HepG2 (cell line): Measurements from ENCODE around the gene UBE2B. TPM values are rescaled to one million over a fixed set of nuclear protein-coding genes. Genes with fewer than 3 reads are reported as not detected.

ENCODE experiments used
- CAMTA2 ChIP-seq: sonication (generic); formaldehyde crosslinking; IDR thresholded peaks from 2 replicates; pipeline ENCODE4 v1.4.0; 2020; ENCODE audit warnings: mild to moderate bottlenecking, missing genetic modification reagents, borderline replicate concordance
- ELF1 ChIP-seq: sonication (generic); formaldehyde crosslinking; IDR thresholded peaks from 2 replicates; pipeline ENCODE4 v1.4.0; 2020; ENCODE audit warnings: missing genetic modification reagents
- FOXA3 ChIP-seq: IDR thresholded peaks from 2 replicates; pipeline ENCODE4 v1.6.1; 2016; ENCODE audit warnings: missing genetic modification reagents, missing compliant biosample characterization
- HOXA9 ChIP-seq: sonication (generic); formaldehyde crosslinking; IDR thresholded peaks from 2 replicates; pipeline ENCODE4 v1.8.1; 2022; ENCODE audit warnings: missing genetic modification reagents, mild to moderate bottlenecking, moderate library complexity, borderline replicate concordance
- KLF11 ChIP-seq: IDR thresholded peaks from 2 replicates; pipeline ENCODE4 v1.6.1; 2016; ENCODE audit warnings: missing compliant biosample characterization
- MEF2D ChIP-seq: sonication (generic); formaldehyde crosslinking; IDR thresholded peaks from 2 replicates; pipeline ENCODE4 v1.5.1; 2020; ENCODE audit warnings: mild to moderate bottlenecking, missing genetic modification reagents
- NFE2L1 ChIP-seq: sonication (generic); formaldehyde crosslinking; IDR thresholded peaks from 2 replicates; pipeline ENCODE4 v1.4.0; 2020; ENCODE audit warnings: missing genetic modification reagents, mild to moderate bottlenecking, borderline replicate concordance
- NFYB ChIP-seq: sonication (generic); formaldehyde crosslinking; IDR thresholded peaks from 2 replicates; pipeline ENCODE4 v1.4.0; 2020; ENCODE audit warnings: missing genetic modification reagents
- NFYC ChIP-seq: IDR thresholded peaks from 2 replicates; pipeline ENCODE4 v1.6.1; 2016; ENCODE audit warnings: missing genetic modification reagents, missing compliant biosample characterization
- RBFOX2 ChIP-seq: fragments of 200-400 bp; formaldehyde crosslinking; IDR thresholded peaks from 2 replicates; pipeline ENCODE4 v1.6.1; 2017; ENCODE audit warnings: low read depth, mild to moderate bottlenecking, low read length
- SP1 ChIP-seq, 2 experiments: fragments of 450-650 bp in 1 of 2; sonication (generic) in 1 of 2; formaldehyde crosslinking in 1 of 2; IDR thresholded peaks; 2 replicates each; pipeline versions ENCODE4 v1.4.0 to v1.6.1; 2016 to 2020; ENCODE audit warnings: missing genetic modification reagents in 1 of 2
- SP5 ChIP-seq: IDR thresholded peaks from 2 replicates; pipeline ENCODE4 v1.6.1; 2016; ENCODE audit warnings: low read depth, borderline replicate concordance
- SYNCRIP ChIP-seq: fragments of 200-400 bp; formaldehyde crosslinking; IDR thresholded peaks from 2 replicates; pipeline ENCODE4 v1.6.1; 2018; ENCODE audit warnings: mild to moderate bottlenecking, low read depth, low read length; ENCODE audit not compliant: insufficient read depth
- TMF1 ChIP-seq: sonication (generic); formaldehyde crosslinking; IDR thresholded peaks from 2 replicates; pipeline ENCODE4 v1.8.1; 2022; ENCODE audit warnings: low read depth, missing genetic modification reagents
- ZNF432 ChIP-seq: sonication (generic); formaldehyde crosslinking; IDR thresholded peaks from 2 replicates; pipeline ENCODE4 v1.5.0; 2020; ENCODE audit warnings: missing genetic modification reagents, mild to moderate bottlenecking, borderline replicate concordance
- ZNF503 ChIP-seq: sonication (generic); formaldehyde crosslinking; IDR thresholded peaks from 2 replicates; pipeline ENCODE4 v1.4.0; 2020; ENCODE audit warnings: missing genetic modification reagents
- ZNF564 ChIP-seq: sonication (generic); formaldehyde crosslinking; IDR thresholded peaks from 2 replicates; pipeline ENCODE4 v1.8.1; 2023; ENCODE audit warnings: mild to moderate bottlenecking, missing genetic modification reagents
- ZNF589 ChIP-seq: sonication (generic); formaldehyde crosslinking; conservative IDR thresholded peaks from 2 replicates; pipeline ENCODE4 v1.8.0; 2022; ENCODE audit warnings: mild to moderate bottlenecking, moderate library complexity, missing genetic modification reagents
- ZNF792 ChIP-seq: IDR thresholded peaks from 2 replicates; pipeline ENCODE4 v1.6.1; 2016
- polyA plus RNA-seq, 8 experiments: library from polyadenylated mRNA; depleted of rRNA in 3 of 8; stranded (reverse) in 7 of 8; unstranded in 1 of 8; fragments of >200 nt; fragmentation: Illumina TruSeq in 4 of 8; extraction: Trizol in 4 of 8; gene quantifications; 2 replicates each; pipeline versions ENCODE4 v1.2.1 to v1.2.3, GENCODE V29; 2011 to 2016; ENCODE audit warnings: low read depth in 4 of 8, missing spikeins in 1 of 8, mixed read lengths in 1 of 8; ENCODE audit not compliant: insufficient read depth in 1 of 8
- total RNA-seq, 5 experiments: library from RNA; depleted of rRNA; stranded (reverse); fragments of >200 nt; fragmentation: Illumina TruSeq; extraction: Trizol; gene quantifications; 2 replicates each; pipeline ENCODE4 v1.2.3, GENCODE V29; 2016; ENCODE audit warnings: low read depth in 1 of 5
- TF ChIP-seq, protein P1 (sequence below): sonication (generic); formaldehyde crosslinking; IDR thresholded peaks from 2 replicates; pipeline ENCODE4 v1.8.1; 2023; ENCODE audit warnings: mild to moderate bottlenecking, missing genetic modification reagents, borderline replicate concordance
- TF ChIP-seq, protein P2 (sequence below): IDR thresholded peaks from 2 replicates; pipeline ENCODE4 v1.6.1; 2016; ENCODE audit warnings: missing biosample characterization, missing genetic modification reagents, low read depth
- TF ChIP-seq, protein P3 (sequence below): sonication (generic); formaldehyde crosslinking; IDR thresholded peaks from 2 replicates; pipeline ENCODE4 v1.4.0; 2020; ENCODE audit warnings: missing genetic modification reagents, mild to moderate bottlenecking, borderline replicate concordance
- TF ChIP-seq, protein P4 (sequence below): sonication (generic); formaldehyde crosslinking; IDR thresholded peaks from 2 replicates; pipeline ENCODE4 v1.4.0; 2020; ENCODE audit warnings: missing genetic modification reagents

Gene UBE2B
- total and polyA plus RNA-seq, 2 of the 13 experiments (the other 11 are each of a cell fraction or from before 2014, with no cell fraction given) = 25.2 to 56.0 TPM

DNA sequence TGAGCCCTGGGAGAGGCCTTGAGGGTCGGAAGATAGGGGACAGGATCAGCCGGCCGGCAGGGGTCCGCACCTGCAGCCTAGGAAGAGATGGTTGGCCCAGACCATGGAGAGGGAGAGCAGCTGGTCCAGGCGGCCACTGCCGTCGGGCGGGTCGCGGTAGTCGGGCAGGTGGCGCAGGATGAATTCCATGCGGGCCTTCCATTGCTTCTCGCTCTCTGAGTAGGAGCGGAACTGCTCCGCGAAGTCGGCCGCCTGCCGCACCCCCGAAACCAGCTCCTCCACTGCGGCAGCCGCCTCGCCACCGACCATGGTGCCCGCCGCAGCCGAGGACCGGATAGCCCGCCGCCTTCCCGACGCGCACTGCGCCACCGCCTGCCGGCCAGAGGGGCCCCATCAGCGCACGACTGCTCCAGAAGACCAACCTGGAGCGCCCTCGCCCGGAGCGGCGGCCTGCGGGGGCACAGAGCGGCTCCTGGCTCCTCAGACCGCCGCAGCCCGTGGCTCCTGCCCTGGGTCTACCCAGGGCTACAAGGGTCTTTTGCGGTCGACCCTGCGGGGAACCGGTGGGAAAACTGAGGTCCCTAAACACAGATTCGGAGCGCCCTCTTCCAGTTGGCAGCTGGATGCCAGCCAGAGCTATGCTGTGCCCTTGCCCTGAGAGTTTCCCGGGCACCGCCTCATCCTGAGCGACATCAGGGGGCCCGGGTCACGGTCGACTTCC, 40.3 kb downstream of the UBE2B start, which contains the start of gene CDKN2AIPNL (continued):
- TF ChIP-seq ZNF503 (CRISPR knock-in tag) (peak; percentile 84), ELF1 (CRISPR knock-in tag) (peak; percentile 69), SP1 (IDR thresholded peaks at IDR 0.05) (no peak), SP1 (CRISPR knock-in tag; IDR thresholded peaks at IDR 0.05) (0 out of 2 replicates have a peak, but pooled peaks have one; percentile 51), SYNCRIP (no peak), TMF1 (CRISPR knock-in tag) (no peak; the same call in none of the 2 replicates), NFYB (CRISPR knock-in tag) (no peak), ZNF589 (CRISPR knock-in tag) (peak; percentile 90), ZNF564 (CRISPR knock-in tag) (peak; percentile 84; the same call in 1 of the 2 replicates), CAMTA2 (CRISPR knock-in tag) (no peak), ZNF432 (no peak), FOXA3 (peak; percentile 80), KLF11 (CRISPR knock-in tag) (peak; percentile 40; the same call in 1 of the 2 replicates), MEF2D (CRISPR knock-in tag) (0 out of 2 replicates have a peak, but pooled peaks have one; percentile 20), NFYC (CRISPR knock-in tag) (no peak; the same call in 1 of the 2 replicates), ZNF792 (CRISPR knock-in tag) (peak; percentile 96), SP5 (CRISPR knock-in tag) (peak; percentile 33; the same call in 1 of the 2 replicates), HOXA9 (CRISPR knock-in tag) (peak; percentile 83), RBFOX2 (peak; percentile 97), NFE2L1 (no peak; the same call in 1 of the 2 replicates)
- TF ChIP-seq, protein P1, sequence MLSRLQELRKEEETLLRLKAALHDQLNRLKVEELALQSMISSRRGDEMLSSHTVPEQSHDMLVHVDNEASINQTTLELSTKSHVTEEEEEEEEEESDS (CRISPR knock-in tag) = no peak
- TF ChIP-seq, protein P2, sequence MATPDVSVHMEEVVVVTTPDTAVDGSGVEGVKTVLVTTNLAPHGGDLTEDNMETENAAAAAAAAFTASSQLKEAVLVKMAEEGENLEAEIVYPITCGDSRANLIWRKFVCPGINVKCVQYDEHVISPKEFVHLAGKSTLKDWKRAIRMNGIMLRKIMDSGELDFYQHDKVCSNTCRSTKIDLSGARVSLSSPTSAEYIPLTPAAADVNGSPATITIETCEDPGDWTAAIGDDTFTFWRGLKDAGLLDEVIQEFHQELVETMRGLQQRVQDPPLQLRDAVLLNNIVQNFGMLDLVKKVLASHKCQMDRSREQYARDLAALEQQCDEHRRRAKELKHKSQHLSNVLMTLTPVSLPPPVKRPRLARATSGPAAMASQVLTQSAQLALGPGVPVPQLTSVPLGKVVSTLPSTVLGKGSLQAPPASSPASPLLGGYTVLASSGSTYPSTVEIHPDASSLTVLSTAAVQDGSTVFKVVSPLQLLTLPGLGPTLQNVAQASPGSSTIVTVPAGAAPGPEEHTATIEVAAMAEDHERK = no peak
- TF ChIP-seq, protein P3, sequence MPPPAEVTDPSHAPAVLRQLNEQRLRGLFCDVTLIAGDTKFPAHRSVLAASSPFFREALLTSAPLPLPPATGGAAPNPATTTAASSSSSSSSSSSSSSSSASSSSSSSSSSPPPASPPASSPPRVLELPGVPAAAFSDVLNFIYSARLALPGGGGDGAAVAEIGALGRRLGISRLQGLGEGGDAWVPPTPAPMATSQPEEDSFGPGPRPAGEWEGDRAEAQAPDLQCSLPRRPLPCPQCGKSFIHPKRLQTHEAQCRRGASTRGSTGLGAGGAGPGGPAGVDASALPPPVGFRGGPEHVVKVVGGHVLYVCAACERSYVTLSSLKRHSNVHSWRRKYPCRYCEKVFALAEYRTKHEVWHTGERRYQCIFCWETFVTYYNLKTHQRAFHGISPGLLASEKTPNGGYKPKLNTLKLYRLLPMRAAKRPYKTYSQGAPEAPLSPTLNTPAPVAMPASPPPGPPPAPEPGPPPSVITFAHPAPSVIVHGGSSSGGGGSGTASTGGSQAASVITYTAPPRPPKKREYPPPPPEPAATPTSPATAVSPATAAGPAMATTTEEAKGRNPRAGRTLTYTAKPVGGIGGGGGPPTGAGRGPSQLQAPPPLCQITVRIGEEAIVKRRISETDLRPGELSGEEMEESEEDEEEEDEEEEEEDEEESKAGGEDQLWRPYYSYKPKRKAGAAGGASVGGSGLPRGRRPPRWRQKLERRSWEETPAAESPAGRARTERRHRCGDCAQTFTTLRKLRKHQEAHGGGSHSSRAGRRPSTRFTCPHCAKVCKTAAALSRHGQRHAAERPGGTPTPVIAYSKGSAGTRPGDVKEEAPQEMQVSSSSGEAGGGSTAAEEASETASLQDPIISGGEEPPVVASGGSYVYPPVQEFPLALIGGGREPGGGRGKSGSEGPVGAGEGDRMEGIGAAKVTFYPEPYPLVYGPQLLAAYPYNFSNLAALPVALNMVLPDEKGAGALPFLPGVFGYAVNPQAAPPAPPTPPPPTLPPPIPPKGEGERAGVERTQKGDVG (CRISPR knock-in tag) = 0 out of 2 replicates have a peak, but pooled peaks have one; percentile 73
- TF ChIP-seq, protein P4, sequence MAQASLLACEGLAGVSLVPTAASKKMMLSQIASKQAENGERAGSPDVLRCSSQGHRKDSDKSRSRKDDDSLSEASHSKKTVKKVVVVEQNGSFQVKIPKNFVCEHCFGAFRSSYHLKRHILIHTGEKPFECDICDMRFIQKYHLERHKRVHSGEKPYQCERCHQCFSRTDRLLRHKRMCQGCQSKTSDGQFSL (CRISPR knock-in tag) = peak; percentile 73
